Mammary epithelial cell (primary cell): ENCODE results near the gene BMP8B.
"Not testable (repeated sequence)": the region's sequence is repeated elsewhere in the genome, so short reads cannot be mapped to it uniquely, and the experiment has no call there.

Experiments
- EZH2 ChIP-seq: IDR thresholded peaks from 2 replicates; pipeline ENCODE4 v1.6.1; 2012; ENCODE audit warnings: low read length, inconsistent platforms, borderline replicate concordance
- TF ChIP-seq, protein P1 (sequence below), 2 donors: IDR thresholded peaks in 1 of 2; conservative IDR thresholded peaks in 1 of 2; 2 replicates each; pipeline ENCODE4 v1.5.1; 2011 to 2012; ENCODE audit warnings: inconsistent platforms in 2 of 2, low read length in 2 of 2, mild to moderate bottlenecking in 2 of 2, control low read depth in 1 of 2, low read depth in 1 of 2; ENCODE audit not compliant: insufficient read depth in 1 of 2; ENCODE audit errors: extremely low read depth in 1 of 2

- TF ChIP-seq, protein P1, sequence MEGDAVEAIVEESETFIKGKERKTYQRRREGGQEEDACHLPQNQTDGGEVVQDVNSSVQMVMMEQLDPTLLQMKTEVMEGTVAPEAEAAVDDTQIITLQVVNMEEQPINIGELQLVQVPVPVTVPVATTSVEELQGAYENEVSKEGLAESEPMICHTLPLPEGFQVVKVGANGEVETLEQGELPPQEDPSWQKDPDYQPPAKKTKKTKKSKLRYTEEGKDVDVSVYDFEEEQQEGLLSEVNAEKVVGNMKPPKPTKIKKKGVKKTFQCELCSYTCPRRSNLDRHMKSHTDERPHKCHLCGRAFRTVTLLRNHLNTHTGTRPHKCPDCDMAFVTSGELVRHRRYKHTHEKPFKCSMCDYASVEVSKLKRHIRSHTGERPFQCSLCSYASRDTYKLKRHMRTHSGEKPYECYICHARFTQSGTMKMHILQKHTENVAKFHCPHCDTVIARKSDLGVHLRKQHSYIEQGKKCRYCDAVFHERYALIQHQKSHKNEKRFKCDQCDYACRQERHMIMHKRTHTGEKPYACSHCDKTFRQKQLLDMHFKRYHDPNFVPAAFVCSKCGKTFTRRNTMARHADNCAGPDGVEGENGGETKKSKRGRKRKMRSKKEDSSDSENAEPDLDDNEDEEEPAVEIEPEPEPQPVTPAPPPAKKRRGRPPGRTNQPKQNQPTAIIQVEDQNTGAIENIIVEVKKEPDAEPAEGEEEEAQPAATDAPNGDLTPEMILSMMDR (conservative IDR thresholded peaks at IDR 0.05 in 1 of 2, IDR thresholded peaks at IDR 0.05 in 1 of 2; ENCODE audit: extremely low read depth in 1 of 2, insufficient read depth in 1 of 2, low read depth in 1 of 2, low read length in 2 of 2), result not testable (repeated sequence)
- not testable (repeated sequence) for TF ChIP-seq EZH2
These were observed 2.2 kb downstream of the BMP8B start for GRCh38 chr1:39786303-39787107.
